GM23338 (cell line): Measurements from ENCODE around the gene GTF3C1. TPM values are rescaled to one million over a fixed set of nuclear protein-coding genes. Genes with fewer than 3 reads are reported as not detected.

ENCODE experiments used
- ATAC-seq: fragments of 200-7000 bp; cut with Tn5 transposase; 3 replicates; pipeline ENCODE4 v1.9.1; 2020
- DNase-seq: peaks from one replicate; pipeline ENCODE4 v3.0.0-alpha.2; 2015; ENCODE audit warnings: low spot score
- H2AFZ ChIP-seq: fragments of 200-600 bp; sonication (generic); 2 replicates; pipeline ENCODE4 v1.8.0; 2016; ENCODE audit warnings: antibody characterized with exemption, mild to moderate bottlenecking, moderate library complexity
- H3F3A ChIP-seq: fragments of 200-600 bp; sonication (generic); replicated peaks from 2 replicates; pipeline ENCODE4 v1.8.0; 2017; ENCODE audit warnings: antibody characterized with exemption, mixed run types, low read depth
- H3K27ac ChIP-seq: fragments of 200-600 bp; sonication (generic); 2 replicates; pipeline ENCODE4 v1.6.1; 2016; ENCODE audit warnings: low read depth
- H3K27me3 ChIP-seq: fragments of 200-600 bp; sonication (generic); 2 replicates; pipeline ENCODE4 v1.8.0; 2016; ENCODE audit warnings: mild to moderate bottlenecking, mixed run types, moderate library complexity; ENCODE audit not compliant: insufficient read depth
- H3K36me3 ChIP-seq: fragments of 200-600 bp; sonication (generic); 2 replicates; pipeline ENCODE4 v1.8.0; 2016; ENCODE audit warnings: mild to moderate bottlenecking; ENCODE audit not compliant: insufficient read depth
- H3K4me1 ChIP-seq: fragments of 200-600 bp; sonication (generic); 2 replicates; pipeline ENCODE4 v1.8.0; 2016; ENCODE audit warnings: mild to moderate bottlenecking, moderate library complexity; ENCODE audit not compliant: insufficient read depth
- H3K4me2 ChIP-seq: fragments of 200-600 bp; sonication (generic); 2 replicates; pipeline ENCODE4 v1.7.1; 2017; ENCODE audit warnings: mixed run types
- H3K4me3 ChIP-seq: fragments of 200-600 bp; sonication (generic); 2 replicates; pipeline ENCODE4 v1.6.1; 2016; ENCODE audit warnings: mixed run types
- H3K79me2 ChIP-seq: fragments of 200-600 bp; sonication (generic); replicated peaks from 2 replicates; pipeline ENCODE4 v1.8.0; 2017; ENCODE audit warnings: mild to moderate bottlenecking; ENCODE audit not compliant: insufficient read depth
- H3K9me2 ChIP-seq: fragments of 200-600 bp; sonication (generic); 2 replicates; pipeline ENCODE4 v1.8.0; 2017; ENCODE audit not compliant: insufficient read depth
- H4K20me1 ChIP-seq: fragments of 200-600 bp; sonication (generic); replicated peaks from 2 replicates; pipeline ENCODE4 v1.8.0; 2017; ENCODE audit warnings: mild to moderate bottlenecking; ENCODE audit not compliant: insufficient read depth
- H3K27ac Mint-ChIP-seq: 2 replicates; pipeline ENCODE4 v1.8.0; 2020; ENCODE audit warnings: inconsistent platforms, mild to moderate bottlenecking, moderate library complexity, mixed read lengths
- H3K27me3 Mint-ChIP-seq: 3 replicates; pipeline ENCODE4 v1.8.0; 2022; ENCODE audit warnings: low read depth, mild to moderate bottlenecking, moderate library complexity, mixed read lengths, inconsistent platforms; ENCODE audit not compliant: insufficient read depth, poor library complexity
- H3K36me3 Mint-ChIP-seq: 3 replicates; pipeline ENCODE4 v1.8.0; 2021; ENCODE audit warnings: low read depth, mild to moderate bottlenecking, inconsistent platforms, moderate library complexity, mixed read lengths
- H3K4me1 Mint-ChIP-seq: 3 replicates; pipeline ENCODE4 v1.8.0; 2020; ENCODE audit warnings: mild to moderate bottlenecking, inconsistent platforms, mixed read lengths
- H3K4me3 Mint-ChIP-seq: 3 replicates; pipeline ENCODE4 v1.8.0; 2021; ENCODE audit warnings: moderate library complexity, mild to moderate bottlenecking, inconsistent platforms, mixed read lengths
- H3K9me3 Mint-ChIP-seq: 3 replicates; pipeline ENCODE4 v1.8.0; 2020; ENCODE audit warnings: moderate library complexity, mild to moderate bottlenecking, inconsistent platforms, mixed read lengths
- CREB1 ChIP-seq: fragments of 250-450 bp; sonication (Bioruptor Pico); IDR thresholded peaks from 2 replicates; pipeline ENCODE4 v1.5.0; 2020; ENCODE audit warnings: low read depth, mild to moderate bottlenecking, moderate library complexity
- EZH2 ChIP-seq: fragments of 200-600 bp; sonication (generic); IDR thresholded peaks from one replicate; pipeline ENCODE4 v1.8.0; 2017; ENCODE audit warnings: antibody characterized with exemption, mild to moderate bottlenecking, low read depth; ENCODE audit not compliant: unreplicated experiment
- EZH2phosphoT487 ChIP-seq: fragments of 200-600 bp; sonication (generic); IDR thresholded peaks from one replicate; pipeline ENCODE4 v1.8.1; 2018; ENCODE audit warnings: antibody characterized with exemption; ENCODE audit not compliant: unreplicated experiment
- JUNB ChIP-seq: IDR thresholded peaks from one replicate; pipeline ENCODE4 v1.6.1; 2016; ENCODE audit warnings: antibody characterized with exemption; ENCODE audit not compliant: unreplicated experiment
- NANOG ChIP-seq: IDR thresholded peaks from 2 replicates; pipeline ENCODE4 v1.6.1; 2016; ENCODE audit warnings: antibody characterized with exemption, borderline replicate concordance
- POLR2AphosphoS5 ChIP-seq: IDR thresholded peaks from 2 replicates; pipeline ENCODE4 v1.6.1; 2016; ENCODE audit warnings: antibody characterized with exemption, low read depth
- STAT1 ChIP-seq: IDR thresholded peaks from one replicate; pipeline ENCODE4 v1.6.1; 2016; ENCODE audit warnings: antibody characterized with exemption; ENCODE audit not compliant: unreplicated experiment
- ZNF114 ChIP-seq: fragments of 250-450 bp; sonication (Bioruptor Pico); IDR thresholded peaks from 2 replicates; pipeline ENCODE4 v1.5.0; 2020; ENCODE audit warnings: mild to moderate bottlenecking, moderate library complexity
- ZNF331 ChIP-seq: fragments of 250-450 bp; sonication (Bioruptor Pico); IDR thresholded peaks from 2 replicates; pipeline ENCODE4 v1.5.0; 2020; ENCODE audit warnings: low read depth, mild to moderate bottlenecking, moderate library complexity
- polyA plus RNA-seq: library from polyadenylated mRNA; unstranded; fragments of >200 nt; fragmentation: Nextera tagmentation; extraction: Ambion mirVana; gene quantifications from 2 replicates; pipeline ENCODE4 v1.2.1, GENCODE V29; 2016
- total RNA-seq: library from RNA; depleted of rRNA; stranded (reverse); fragments of >200 nt; shearing (Covaris generic); gene quantifications from 2 replicates; pipeline ENCODE4 v1.2.3, GENCODE V29; 2014
- TF ChIP-seq, protein P1 (sequence below), 2 experiments: fragments of 200-600 bp in 1 of 2; sonication (generic) in 1 of 2; conservative IDR thresholded peaks; 2 replicates each; pipeline versions ENCODE4 v1.5.1 to v1.6.1; 2016 to 2017; ENCODE audit warnings: antibody characterized with exemption in 2 of 2, low read depth in 2 of 2, mild to moderate bottlenecking in 2 of 2, moderate library complexity in 1 of 2
- TF ChIP-seq, protein P2 (sequence below): fragments of 250-450 bp; sonication (Bioruptor Pico); IDR thresholded peaks from 2 replicates; pipeline ENCODE4 v1.5.0; 2020; ENCODE audit warnings: mild to moderate bottlenecking, moderate library complexity
- TF ChIP-seq, protein P3 (sequence below): IDR thresholded peaks from one replicate; pipeline ENCODE4 v1.6.1; 2018; ENCODE audit warnings: antibody characterized with exemption; ENCODE audit not compliant: unreplicated experiment
- TF ChIP-seq, protein P4 (sequence below): IDR thresholded peaks from 2 replicates; pipeline ENCODE4 v1.6.1; 2016; ENCODE audit warnings: antibody characterized with exemption

Gene GTF3C1
- total and polyA plus RNA-seq, 2 experiments from 2014 or later, result 78.5 to 138 TPM

DNA sequence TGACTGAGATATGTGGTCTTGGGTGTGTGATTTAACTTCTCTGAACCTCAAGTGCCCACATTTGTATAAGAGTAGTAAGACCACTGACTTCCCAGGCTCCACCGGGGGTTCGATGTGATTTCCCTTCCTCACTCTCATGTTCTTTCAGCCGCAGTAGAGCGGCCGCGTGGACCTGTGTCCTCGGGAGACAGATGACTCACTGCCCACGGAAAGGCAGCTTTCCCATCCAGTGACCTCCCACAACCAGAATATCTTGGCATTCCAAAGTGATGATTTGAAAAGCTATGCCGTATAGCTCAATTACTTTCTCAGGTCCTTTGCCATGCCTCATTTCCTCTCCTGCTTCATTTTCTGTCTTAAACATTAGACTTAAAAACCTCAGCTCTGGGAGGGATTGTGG is 74.2 kb downstream of the GTF3C1 start:
- H3K27me3 ChIP-seq, result no peaks in the 10 kb centered on the region
- H3K4me1 Mint-ChIP-seq, result no peaks in the 10 kb centered on the region
- H3K4me2 ChIP-seq, result no peak overlapping the region
- no peak overlapping the region for H3K4me3 Mint-ChIP-seq
- H3K4me3 ChIP-seq, result no peak overlapping the region
- no peak for ATAC-seq
- peaks cover 5% of the 10 kb centered on the region for H3K27me3 Mint-ChIP-seq
- H4K20me1 ChIP-seq, result no peaks in the 10 kb centered on the region; the same call in 1 of the 2 replicates
- no peaks in the 10 kb centered on the region for H3K4me1 ChIP-seq
- H3K36me3 Mint-ChIP-seq, result peaks cover 83% of the 10 kb centered on the region
- H2AFZ ChIP-seq, result no peak overlapping the region
- peaks cover 42% of the 10 kb centered on the region for H3K36me3 ChIP-seq
- H3K9me3 Mint-ChIP-seq, result no peaks in the 10 kb centered on the region
- no peak overlapping the region for H3K27ac ChIP-seq
- H3K9me2 ChIP-seq, result no peaks in the 10 kb centered on the region
- TF ChIP-seq, protein P1, sequence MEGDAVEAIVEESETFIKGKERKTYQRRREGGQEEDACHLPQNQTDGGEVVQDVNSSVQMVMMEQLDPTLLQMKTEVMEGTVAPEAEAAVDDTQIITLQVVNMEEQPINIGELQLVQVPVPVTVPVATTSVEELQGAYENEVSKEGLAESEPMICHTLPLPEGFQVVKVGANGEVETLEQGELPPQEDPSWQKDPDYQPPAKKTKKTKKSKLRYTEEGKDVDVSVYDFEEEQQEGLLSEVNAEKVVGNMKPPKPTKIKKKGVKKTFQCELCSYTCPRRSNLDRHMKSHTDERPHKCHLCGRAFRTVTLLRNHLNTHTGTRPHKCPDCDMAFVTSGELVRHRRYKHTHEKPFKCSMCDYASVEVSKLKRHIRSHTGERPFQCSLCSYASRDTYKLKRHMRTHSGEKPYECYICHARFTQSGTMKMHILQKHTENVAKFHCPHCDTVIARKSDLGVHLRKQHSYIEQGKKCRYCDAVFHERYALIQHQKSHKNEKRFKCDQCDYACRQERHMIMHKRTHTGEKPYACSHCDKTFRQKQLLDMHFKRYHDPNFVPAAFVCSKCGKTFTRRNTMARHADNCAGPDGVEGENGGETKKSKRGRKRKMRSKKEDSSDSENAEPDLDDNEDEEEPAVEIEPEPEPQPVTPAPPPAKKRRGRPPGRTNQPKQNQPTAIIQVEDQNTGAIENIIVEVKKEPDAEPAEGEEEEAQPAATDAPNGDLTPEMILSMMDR (conservative IDR thresholded peaks at IDR 0.05; ENCODE audit: low read depth in 2 of 2), result no peak
- no peak for TF ChIP-seq JUNB
- no peak for TF ChIP-seq CREB1 (CRISPR knock-in tag)
- TF ChIP-seq, protein P2, sequence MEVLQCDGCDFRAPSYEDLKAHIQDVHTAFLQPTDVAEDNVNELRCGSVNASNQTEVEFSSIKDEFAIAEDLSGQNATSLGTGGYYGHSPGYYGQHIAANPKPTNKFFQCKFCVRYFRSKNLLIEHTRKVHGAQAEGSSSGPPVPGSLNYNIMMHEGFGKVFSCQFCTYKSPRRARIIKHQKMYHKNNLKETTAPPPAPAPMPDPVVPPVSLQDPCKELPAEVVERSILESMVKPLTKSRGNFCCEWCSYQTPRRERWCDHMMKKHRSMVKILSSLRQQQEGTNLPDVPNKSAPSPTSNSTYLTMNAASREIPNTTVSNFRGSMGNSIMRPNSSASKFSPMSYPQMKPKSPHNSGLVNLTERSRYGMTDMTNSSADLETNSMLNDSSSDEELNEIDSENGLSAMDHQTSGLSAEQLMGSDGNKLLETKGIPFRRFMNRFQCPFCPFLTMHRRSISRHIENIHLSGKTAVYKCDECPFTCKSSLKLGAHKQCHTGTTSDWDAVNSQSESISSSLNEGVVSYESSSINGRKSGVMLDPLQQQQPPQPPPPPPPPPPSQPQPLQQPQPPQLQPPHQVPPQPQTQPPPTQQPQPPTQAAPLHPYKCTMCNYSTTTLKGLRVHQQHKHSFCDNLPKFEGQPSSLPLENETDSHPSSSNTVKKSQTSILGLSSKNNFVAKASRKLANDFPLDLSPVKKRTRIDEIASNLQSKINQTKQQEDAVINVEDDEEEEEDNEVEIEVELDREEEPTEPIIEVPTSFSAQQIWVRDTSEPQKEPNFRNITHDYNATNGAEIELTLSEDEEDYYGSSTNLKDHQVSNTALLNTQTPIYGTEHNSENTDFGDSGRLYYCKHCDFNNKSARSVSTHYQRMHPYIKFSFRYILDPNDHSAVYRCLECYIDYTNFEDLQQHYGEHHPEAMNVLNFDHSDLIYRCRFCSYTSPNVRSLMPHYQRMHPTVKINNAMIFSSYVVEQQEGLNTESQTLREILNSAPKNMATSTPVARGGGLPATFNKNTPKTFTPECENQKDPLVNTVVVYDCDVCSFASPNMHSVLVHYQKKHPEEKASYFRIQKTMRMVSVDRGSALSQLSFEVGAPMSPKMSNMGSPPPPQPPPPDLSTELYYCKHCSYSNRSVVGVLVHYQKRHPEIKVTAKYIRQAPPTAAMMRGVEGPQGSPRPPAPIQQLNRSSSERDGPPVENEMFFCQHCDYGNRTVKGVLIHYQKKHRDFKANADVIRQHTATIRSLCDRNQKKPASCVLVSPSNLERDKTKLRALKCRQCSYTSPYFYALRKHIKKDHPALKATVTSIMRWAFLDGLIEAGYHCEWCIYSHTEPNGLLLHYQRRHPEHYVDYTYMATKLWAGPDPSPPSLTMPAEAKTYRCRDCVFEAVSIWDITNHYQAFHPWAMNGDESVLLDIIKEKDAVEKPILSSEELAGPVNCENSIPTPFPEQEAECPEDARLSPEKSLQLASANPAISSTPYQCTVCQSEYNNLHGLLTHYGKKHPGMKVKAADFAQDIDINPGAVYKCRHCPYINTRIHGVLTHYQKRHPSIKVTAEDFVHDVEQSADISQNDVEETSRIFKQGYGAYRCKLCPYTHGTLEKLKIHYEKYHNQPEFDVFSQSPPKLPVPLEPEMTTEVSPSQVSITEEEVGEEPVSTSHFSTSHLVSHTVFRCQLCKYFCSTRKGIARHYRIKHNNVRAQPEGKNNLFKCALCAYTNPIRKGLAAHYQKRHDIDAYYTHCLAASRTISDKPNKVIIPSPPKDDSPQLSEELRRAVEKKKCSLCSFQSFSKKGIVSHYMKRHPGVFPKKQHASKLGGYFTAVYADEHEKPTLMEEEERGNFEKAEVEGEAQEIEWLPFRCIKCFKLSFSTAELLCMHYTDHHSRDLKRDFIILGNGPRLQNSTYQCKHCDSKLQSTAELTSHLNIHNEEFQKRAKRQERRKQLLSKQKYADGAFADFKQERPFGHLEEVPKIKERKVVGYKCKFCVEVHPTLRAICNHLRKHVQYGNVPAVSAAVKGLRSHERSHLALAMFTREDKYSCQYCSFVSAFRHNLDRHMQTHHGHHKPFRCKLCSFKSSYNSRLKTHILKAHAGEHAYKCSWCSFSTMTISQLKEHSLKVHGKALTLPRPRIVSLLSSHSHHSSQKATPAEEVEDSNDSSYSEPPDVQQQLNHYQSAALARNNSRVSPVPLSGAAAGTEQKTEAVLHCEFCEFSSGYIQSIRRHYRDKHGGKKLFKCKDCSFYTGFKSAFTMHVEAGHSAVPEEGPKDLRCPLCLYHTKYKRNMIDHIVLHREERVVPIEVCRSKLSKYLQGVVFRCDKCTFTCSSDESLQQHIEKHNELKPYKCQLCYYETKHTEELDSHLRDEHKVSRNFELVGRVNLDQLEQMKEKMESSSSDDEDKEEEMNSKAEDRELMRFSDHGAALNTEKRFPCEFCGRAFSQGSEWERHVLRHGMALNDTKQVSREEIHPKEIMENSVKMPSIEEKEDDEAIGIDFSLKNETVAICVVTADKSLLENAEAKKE, result no peak
- TF ChIP-seq, protein P3, sequence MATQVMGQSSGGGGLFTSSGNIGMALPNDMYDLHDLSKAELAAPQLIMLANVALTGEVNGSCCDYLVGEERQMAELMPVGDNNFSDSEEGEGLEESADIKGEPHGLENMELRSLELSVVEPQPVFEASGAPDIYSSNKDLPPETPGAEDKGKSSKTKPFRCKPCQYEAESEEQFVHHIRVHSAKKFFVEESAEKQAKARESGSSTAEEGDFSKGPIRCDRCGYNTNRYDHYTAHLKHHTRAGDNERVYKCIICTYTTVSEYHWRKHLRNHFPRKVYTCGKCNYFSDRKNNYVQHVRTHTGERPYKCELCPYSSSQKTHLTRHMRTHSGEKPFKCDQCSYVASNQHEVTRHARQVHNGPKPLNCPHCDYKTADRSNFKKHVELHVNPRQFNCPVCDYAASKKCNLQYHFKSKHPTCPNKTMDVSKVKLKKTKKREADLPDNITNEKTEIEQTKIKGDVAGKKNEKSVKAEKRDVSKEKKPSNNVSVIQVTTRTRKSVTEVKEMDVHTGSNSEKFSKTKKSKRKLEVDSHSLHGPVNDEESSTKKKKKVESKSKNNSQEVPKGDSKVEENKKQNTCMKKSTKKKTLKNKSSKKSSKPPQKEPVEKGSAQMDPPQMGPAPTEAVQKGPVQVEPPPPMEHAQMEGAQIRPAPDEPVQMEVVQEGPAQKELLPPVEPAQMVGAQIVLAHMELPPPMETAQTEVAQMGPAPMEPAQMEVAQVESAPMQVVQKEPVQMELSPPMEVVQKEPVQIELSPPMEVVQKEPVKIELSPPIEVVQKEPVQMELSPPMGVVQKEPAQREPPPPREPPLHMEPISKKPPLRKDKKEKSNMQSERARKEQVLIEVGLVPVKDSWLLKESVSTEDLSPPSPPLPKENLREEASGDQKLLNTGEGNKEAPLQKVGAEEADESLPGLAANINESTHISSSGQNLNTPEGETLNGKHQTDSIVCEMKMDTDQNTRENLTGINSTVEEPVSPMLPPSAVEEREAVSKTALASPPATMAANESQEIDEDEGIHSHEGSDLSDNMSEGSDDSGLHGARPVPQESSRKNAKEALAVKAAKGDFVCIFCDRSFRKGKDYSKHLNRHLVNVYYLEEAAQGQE, result no peak
- no peak for TF ChIP-seq NANOG
- TF ChIP-seq STAT1, result no peak
- TF ChIP-seq EZH2, result no peak
- no peak for TF ChIP-seq ZNF114
- TF ChIP-seq, protein P4, sequence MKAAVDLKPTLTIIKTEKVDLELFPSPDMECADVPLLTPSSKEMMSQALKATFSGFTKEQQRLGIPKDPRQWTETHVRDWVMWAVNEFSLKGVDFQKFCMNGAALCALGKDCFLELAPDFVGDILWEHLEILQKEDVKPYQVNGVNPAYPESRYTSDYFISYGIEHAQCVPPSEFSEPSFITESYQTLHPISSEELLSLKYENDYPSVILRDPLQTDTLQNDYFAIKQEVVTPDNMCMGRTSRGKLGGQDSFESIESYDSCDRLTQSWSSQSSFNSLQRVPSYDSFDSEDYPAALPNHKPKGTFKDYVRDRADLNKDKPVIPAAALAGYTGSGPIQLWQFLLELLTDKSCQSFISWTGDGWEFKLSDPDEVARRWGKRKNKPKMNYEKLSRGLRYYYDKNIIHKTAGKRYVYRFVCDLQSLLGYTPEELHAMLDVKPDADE, result no peak
- TF ChIP-seq POLR2AphosphoS5, result no peak
- TF ChIP-seq ZNF331, result no peak
- no peak for TF ChIP-seq EZH2phosphoT487
- DNase-seq, result no peak
- no peaks in the 10 kb centered on the region for H3K79me2 ChIP-seq
- no peak overlapping the region for H3K27ac Mint-ChIP-seq
- no peaks in the 10 kb centered on the region for H3F3A ChIP-seq
